ENCODE results near the gene DPH6.
"Not testable (repeated sequence)": the region's sequence is repeated elsewhere in the genome, so short reads cannot be mapped to it uniquely, and the experiment has no call there.

The DPH6 gene

GRCh38 chr15:35431281-35431680 is 114.7 kb downstream of the DPH6 start:
- DNase-seq: no peak

- no peak for DNase-seq
These were observed 115.7 kb downstream of the DPH6 start for GRCh38 chr15:35430301-35430700.

- DNase-seq: no peak
These were observed 118.5 kb downstream of the DPH6 start for GRCh38 chr15:35427496-35427895.

GRCh38 chr15:35427091-35427490 is 118.9 kb downstream of the DPH6 start:
- no peak for DNase-seq

- DNase-seq: no peak
These were observed 135.2 kb downstream of the DPH6 start for GRCh38 chr15:35410775-35411174.

GRCh38 chr15:35399901-35400300 is 146.1 kb downstream of the DPH6 start:
- DNase-seq: no peak

GRCh38 chr15:35397027-35397426 is 148.9 kb downstream of the DPH6 start:
- no peak for DNase-seq

GRCh38 chr15:35394416-35394815 is 151.5 kb downstream of the DPH6 start:
- no peak for DNase-seq

- DNase-seq: no peak
These were observed 152.6 kb downstream of the DPH6 start for GRCh38 chr15:35393398-35393797.

GRCh38 chr15:35391408-35391984 is 154.5 kb downstream of the DPH6 start:
- not testable (repeated sequence) for DNase-seq

GRCh38 chr15:35383506-35383905 is 162.5 kb downstream of the DPH6 start:
- DNase-seq: no peak

GRCh38 chr15:35381328-35381727 is 164.6 kb downstream of the DPH6 start:
- no peak for DNase-seq

GRCh38 chr15:35379972-35380371 is 166.0 kb downstream of the DPH6 start:
- no peak for DNase-seq

GRCh38 chr15:35378454-35378853 is 167.5 kb downstream of the DPH6 start:
- DNase-seq: not testable (repeated sequence)

- no peak for DNase-seq
These were observed 169.3 kb downstream of the DPH6 start for GRCh38 chr15:35376707-35377106.

GRCh38 chr15:35374661-35375060 is 171.3 kb downstream of the DPH6 start:
- no peak for DNase-seq

- no peak for DNase-seq
These were observed 183.7 kb downstream of the DPH6 start for GRCh38 chr15:35362195-35362829.

- DNase-seq: no peak
These were observed 187.1 kb downstream of the DPH6 start for GRCh38 chr15:35358824-35359223.

GRCh38 chr15:35351059-35351458 is 194.9 kb downstream of the DPH6 start:
- DNase-seq: no peak

GRCh38 chr15:35349916-35350315 is 196.0 kb downstream of the DPH6 start:
- no peak for DNase-seq

GRCh38 chr15:35330916-35331315 is 215.0 kb downstream of the DPH6 start:
- DNase-seq: no peak

- DNase-seq: no peak
These were observed 215.8 kb downstream of the DPH6 start for GRCh38 chr15:35330048-35330695.

GRCh38 chr15:35329521-35329961 is 216.4 kb downstream of the DPH6 start:
- no peak for DNase-seq

GRCh38 chr15:35328836-35329235 is 217.1 kb downstream of the DPH6 start:
- not testable (repeated sequence) for DNase-seq
